ENCODE measurements around the gene TMEM117. TPM values are rescaled to one million over a fixed set of nuclear protein-coding genes. Genes with fewer than 3 reads are reported as not detected.

TMEM117 gene
- total RNA-seq, 1 donor from 2014 or later: 13.1 TPM

DNA sequence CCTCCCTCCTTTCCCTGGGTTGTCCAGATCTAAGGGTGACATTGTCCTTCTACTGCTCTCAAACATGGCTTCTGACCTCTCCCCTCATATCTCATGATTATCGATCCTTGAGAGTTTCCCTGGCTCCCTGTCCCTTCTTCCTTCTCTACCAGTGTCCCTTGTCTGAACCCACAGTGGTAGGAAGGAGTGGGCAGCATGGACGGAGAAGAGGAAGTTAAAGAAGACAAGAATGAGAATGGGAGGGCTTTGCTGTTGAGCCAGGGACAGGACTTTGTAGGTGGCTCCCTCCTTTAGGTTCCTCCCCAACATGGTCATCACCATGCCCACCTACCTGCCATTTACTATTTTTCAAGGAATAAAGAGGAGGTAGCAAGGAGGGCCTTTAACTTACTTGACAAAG, 166.7 kb downstream of the TMEM117 start:
- H3K36me3 ChIP-seq (ENCODE audit: insufficient read depth, low read length): no peaks in the 10 kb centered on the region
- no peak overlapping the region for H2AFZ ChIP-seq (ENCODE audit: low read depth, low read length)
- H3K9ac ChIP-seq (ENCODE audit: low read length): no peak overlapping the region
- H3K27ac Mint-ChIP-seq (ENCODE audit: unreplicated experiment): no peak overlapping the region
- no peak for DNase-seq (ENCODE audit: low read depth)
- no peak overlapping the region for H3K4me3 Mint-ChIP-seq (ENCODE audit: unreplicated experiment)
- H3K36me3 Mint-ChIP-seq (ENCODE audit: low read depth, unreplicated experiment): peaks cover 4% of the 10 kb centered on the region
- no peaks in the 10 kb centered on the region for H3K4me1 ChIP-seq (ENCODE audit: insufficient read depth, low read length)
- H3K4me3 ChIP-seq (ENCODE audit: insufficient read depth, low read depth, low read length): no peak overlapping the region
- peaks cover 2% of the 10 kb centered on the region for H3K9me3 Mint-ChIP-seq (ENCODE audit: unreplicated experiment)
- TF ChIP-seq CTCF (IDR thresholded peaks at IDR 0.05; ENCODE audit: insufficient read depth, low read depth, low read length): no peak
- TF ChIP-seq EZH2 (IDR thresholded peaks at IDR 0.05; ENCODE audit: insufficient read depth, low read length): no peak
- no peak overlapping the region for H3K4me2 ChIP-seq (ENCODE audit: low read length)
- no peaks in the 10 kb centered on the region for H3K4me1 Mint-ChIP-seq (ENCODE audit: low read depth, unreplicated experiment)
- H3K27me3 Mint-ChIP-seq (ENCODE audit: low read depth, unreplicated experiment): no peaks in the 10 kb centered on the region
- no peaks in the 10 kb centered on the region for H3K79me2 ChIP-seq (ENCODE audit: insufficient read depth, low read length)
- no peak for FAIRE-seq
- no peaks in the 10 kb centered on the region for H4K20me1 ChIP-seq (ENCODE audit: insufficient read depth, low read length)
- no peak overlapping the region for H3K27ac ChIP-seq (ENCODE audit: low read depth, low read length)
- no peaks in the 10 kb centered on the region for H3K27me3 ChIP-seq (ENCODE audit: insufficient read depth, low read length)
- no peaks in the 10 kb centered on the region for H3K9me3 ChIP-seq (ENCODE audit: insufficient read depth, low read depth, low read length)

DNA sequence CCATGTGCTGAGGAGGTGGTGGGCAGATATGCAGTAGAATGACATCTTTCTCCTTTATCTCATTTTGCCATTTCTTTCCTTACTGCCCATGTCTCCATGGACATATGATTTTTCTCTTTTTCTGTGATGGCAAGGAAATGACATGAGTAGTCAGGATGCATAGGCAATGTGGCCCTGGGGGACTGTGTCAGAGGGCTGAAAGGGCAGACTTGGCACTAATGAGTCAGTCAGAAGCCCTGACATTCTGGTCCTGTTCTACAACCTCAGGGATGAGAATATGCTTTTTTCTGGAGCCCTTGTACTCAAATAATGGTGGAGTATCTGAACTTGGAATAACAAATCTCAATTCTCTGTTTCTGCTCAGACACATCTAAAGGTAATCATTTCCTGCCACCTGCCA, 167.8 kb downstream of the TMEM117 start:
- H3K27me3 Mint-ChIP-seq (ENCODE audit: low read depth, unreplicated experiment): no peaks in the 10 kb centered on the region
- Histone ChIP-seq H3K79me2 (ENCODE audit: insufficient read depth, low read length) (no peaks in the 10 kb centered on the region), H3K9ac (ENCODE audit: low read length) (no peak overlapping the region), H3K36me3 (ENCODE audit: insufficient read depth, low read length) (no peaks in the 10 kb centered on the region), H3K4me3 (ENCODE audit: insufficient read depth, low read depth, low read length) (no peak overlapping the region), H4K20me1 (ENCODE audit: insufficient read depth, low read length) (no peaks in the 10 kb centered on the region), H3K9me3 (ENCODE audit: insufficient read depth, low read depth, low read length) (no peaks in the 10 kb centered on the region), H3K27ac (ENCODE audit: low read depth, low read length) (no peak overlapping the region), H3K27me3 (ENCODE audit: insufficient read depth, low read length) (no peaks in the 10 kb centered on the region), H3K4me1 (ENCODE audit: insufficient read depth, low read length) (no peaks in the 10 kb centered on the region), H2AFZ (ENCODE audit: low read depth, low read length) (no peak overlapping the region), H3K4me2 (ENCODE audit: low read length) (no peak overlapping the region)
- DNase-seq (ENCODE audit: low read depth) (no peak), FAIRE-seq (no peak)
- TF ChIP-seq EZH2 (IDR thresholded peaks at IDR 0.05; ENCODE audit: insufficient read depth, low read length): no peak
- no peak for TF ChIP-seq CTCF (IDR thresholded peaks at IDR 0.05; ENCODE audit: insufficient read depth, low read depth, low read length)
- H3K27ac Mint-ChIP-seq (ENCODE audit: unreplicated experiment): no peak overlapping the region
- H3K4me1 Mint-ChIP-seq (ENCODE audit: low read depth, unreplicated experiment): no peaks in the 10 kb centered on the region
- H3K4me3 Mint-ChIP-seq (ENCODE audit: unreplicated experiment): no peak overlapping the region
- peaks cover 7% of the 10 kb centered on the region for H3K36me3 Mint-ChIP-seq (ENCODE audit: low read depth, unreplicated experiment)
- peaks cover 3% of the 10 kb centered on the region for H3K9me3 Mint-ChIP-seq (ENCODE audit: unreplicated experiment)

- no peak for TF ChIP-seq EZH2 (IDR thresholded peaks at IDR 0.05; ENCODE audit: insufficient read depth, low read length)
- TF ChIP-seq CTCF (IDR thresholded peaks at IDR 0.05; ENCODE audit: insufficient read depth, low read depth, low read length): peak; percentile 68
- Histone ChIP-seq H3K36me3 (ENCODE audit: insufficient read depth, low read length) (no peaks in the 10 kb centered on the region), H3K9ac (ENCODE audit: low read length) (no peak overlapping the region), H3K27me3 (ENCODE audit: insufficient read depth, low read length) (no peaks in the 10 kb centered on the region), H3K79me2 (ENCODE audit: insufficient read depth, low read length) (no peaks in the 10 kb centered on the region), H3K9me3 (ENCODE audit: insufficient read depth, low read depth, low read length) (no peaks in the 10 kb centered on the region), H3K4me1 (ENCODE audit: insufficient read depth, low read length) (no peaks in the 10 kb centered on the region), H3K4me3 (ENCODE audit: insufficient read depth, low read depth, low read length) (no peak overlapping the region), H3K4me2 (ENCODE audit: low read length) (no peak overlapping the region), H2AFZ (ENCODE audit: low read depth, low read length) (no peak overlapping the region), H4K20me1 (ENCODE audit: insufficient read depth, low read length) (no peaks in the 10 kb centered on the region), H3K27ac (ENCODE audit: low read depth, low read length) (no peak overlapping the region)
- DNase-seq (ENCODE audit: low read depth) (peak; percentile 36), FAIRE-seq (peak; percentile 50)
- H3K4me1 Mint-ChIP-seq (ENCODE audit: low read depth, unreplicated experiment): no peaks in the 10 kb centered on the region
- H3K9me3 Mint-ChIP-seq (ENCODE audit: unreplicated experiment): no peaks in the 10 kb centered on the region
- H3K4me3 Mint-ChIP-seq (ENCODE audit: unreplicated experiment): no peak overlapping the region
- H3K27me3 Mint-ChIP-seq (ENCODE audit: low read depth, unreplicated experiment): no peaks in the 10 kb centered on the region
- no peak overlapping the region for H3K27ac Mint-ChIP-seq (ENCODE audit: unreplicated experiment)
- no peaks in the 10 kb centered on the region for H3K36me3 Mint-ChIP-seq (ENCODE audit: low read depth, unreplicated experiment)
Observed at GRCh38 chr12:44015333-44015941, 179.6 kb downstream of the TMEM117 start.
